ENCODE measurements around the gene PIK3R3.

- TF ChIP-seq EZH2phosphoT487 (conservative IDR thresholded peaks at IDR 0.05; ENCODE audit: low read length) (no peak), CTCF (IDR thresholded peaks at IDR 0.05; ENCODE audit: insufficient read depth, low read length, poor library complexity, severe bottlenecking) (no peak)
Measured at GRCh38 chr1:46180082-46180616, 47.7 kb upstream of the PIK3R3 start.
